HL-60 (cell line): ENCODE data around the gene JAKMIP1.

Source experiments
- DNase-seq, 2 experiments: peaks; one replicate each; pipeline ENCODE4 v3.0.0-alpha.2; 2010 to 2020; ENCODE audit warnings: low read depth in 1 of 2, low spot score in 1 of 2
- H3K27ac ChIP-seq: fragments of 250-450 bp; sonication (Bioruptor Pico); replicated peaks from 2 replicates; pipeline ENCODE4 v1.5.1; 2020; ENCODE audit warnings: mild to moderate bottlenecking, moderate library complexity
- H3K27me3 ChIP-seq: fragments of 250-450 bp; sonication (Bioruptor Pico); 2 replicates; pipeline ENCODE4 v1.5.1; 2021; ENCODE audit warnings: mild to moderate bottlenecking, moderate library complexity; ENCODE audit not compliant: insufficient read depth, poor library complexity, severe bottlenecking
- H3K4me3 ChIP-seq: replicated peaks from 2 replicates; pipeline ENCODE4 v1.5.1; 2011; ENCODE audit warnings: mild to moderate bottlenecking, control low read depth, low read length; ENCODE audit not compliant: insufficient read depth
- GABPA ChIP-seq: IDR thresholded peaks from 2 replicates; pipeline ENCODE4 v1.6.1; 2012; ENCODE audit warnings: low read depth
- POLR2AphosphoS5 ChIP-seq: IDR thresholded peaks from 2 replicates; pipeline ENCODE4 v1.6.1; 2012; ENCODE audit warnings: low read depth
- SPI1 ChIP-seq: IDR thresholded peaks from 2 replicates; pipeline ENCODE4 v1.6.1; 2012; ENCODE audit warnings: low read depth, mild to moderate bottlenecking, borderline replicate concordance
- TF ChIP-seq, protein P1 (sequence below): IDR thresholded peaks from one replicate; pipeline ENCODE4 v1.5.1; 2011; ENCODE audit warnings: low read length, control low read depth, inconsistent platforms; ENCODE audit not compliant: insufficient read depth
- TF ChIP-seq, protein P2 (sequence below): IDR thresholded peaks from 2 replicates; pipeline ENCODE4 v1.6.1; 2012; ENCODE audit warnings: low read depth; ENCODE audit not compliant: insufficient replicate concordance

The JAKMIP1 gene

DNA sequence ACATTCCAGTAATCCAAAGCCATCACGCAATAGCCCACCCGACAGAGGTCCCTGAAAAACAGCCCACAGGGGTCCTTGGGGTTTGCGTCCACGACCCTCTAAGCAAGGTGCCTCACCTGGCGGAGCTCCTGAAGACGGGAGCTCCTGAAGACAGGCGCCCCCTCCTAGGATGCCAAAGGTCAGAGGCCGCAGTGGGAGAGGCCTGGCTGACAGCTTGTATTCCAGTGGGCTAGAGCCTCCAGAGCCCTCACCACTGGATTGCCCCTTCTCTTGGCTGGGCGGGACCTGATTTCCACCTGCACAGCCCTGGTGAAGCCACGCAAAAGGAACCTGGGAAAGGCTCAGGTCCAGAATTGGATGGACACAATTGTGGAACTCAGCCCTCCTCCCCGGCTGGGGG is 39.6 kb upstream of the JAKMIP1 start:
- H3K27me3 ChIP-seq = no peaks in the 10 kb centered on the region
- H3K4me3 ChIP-seq = no peak overlapping the region
- TF ChIP-seq, protein P1, sequence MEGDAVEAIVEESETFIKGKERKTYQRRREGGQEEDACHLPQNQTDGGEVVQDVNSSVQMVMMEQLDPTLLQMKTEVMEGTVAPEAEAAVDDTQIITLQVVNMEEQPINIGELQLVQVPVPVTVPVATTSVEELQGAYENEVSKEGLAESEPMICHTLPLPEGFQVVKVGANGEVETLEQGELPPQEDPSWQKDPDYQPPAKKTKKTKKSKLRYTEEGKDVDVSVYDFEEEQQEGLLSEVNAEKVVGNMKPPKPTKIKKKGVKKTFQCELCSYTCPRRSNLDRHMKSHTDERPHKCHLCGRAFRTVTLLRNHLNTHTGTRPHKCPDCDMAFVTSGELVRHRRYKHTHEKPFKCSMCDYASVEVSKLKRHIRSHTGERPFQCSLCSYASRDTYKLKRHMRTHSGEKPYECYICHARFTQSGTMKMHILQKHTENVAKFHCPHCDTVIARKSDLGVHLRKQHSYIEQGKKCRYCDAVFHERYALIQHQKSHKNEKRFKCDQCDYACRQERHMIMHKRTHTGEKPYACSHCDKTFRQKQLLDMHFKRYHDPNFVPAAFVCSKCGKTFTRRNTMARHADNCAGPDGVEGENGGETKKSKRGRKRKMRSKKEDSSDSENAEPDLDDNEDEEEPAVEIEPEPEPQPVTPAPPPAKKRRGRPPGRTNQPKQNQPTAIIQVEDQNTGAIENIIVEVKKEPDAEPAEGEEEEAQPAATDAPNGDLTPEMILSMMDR = no peak
- TF ChIP-seq SPI1 (no peak), GABPA (no peak), POLR2AphosphoS5 (no peak)
- no peak for DNase-seq
- H3K27ac ChIP-seq = no peak overlapping the region

DNA sequence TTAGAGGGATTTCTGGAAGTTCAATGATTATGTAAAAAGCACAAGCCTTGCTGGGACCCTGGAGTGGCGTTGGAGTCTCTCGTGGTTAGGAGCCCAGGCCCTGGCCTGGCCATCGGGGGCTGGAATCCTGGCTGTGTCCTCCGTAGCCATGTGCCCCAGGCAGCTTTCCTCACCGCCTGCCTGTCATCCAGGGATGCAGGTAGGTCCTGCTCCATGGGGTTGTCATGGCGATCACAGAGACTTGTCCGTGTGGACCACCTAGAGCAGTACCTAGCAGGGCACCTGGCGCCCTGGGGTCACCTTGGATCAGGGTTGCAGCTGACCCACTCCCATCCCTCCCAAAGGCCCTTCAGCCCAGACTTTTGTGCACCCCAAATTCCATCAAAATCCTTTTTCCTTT is 39.1 kb upstream of the JAKMIP1 start:
- H3K27me3 ChIP-seq = no peaks in the 10 kb centered on the region
- no peak for DNase-seq
- no peak overlapping the region for H3K4me3 ChIP-seq
- TF ChIP-seq, protein P2, sequence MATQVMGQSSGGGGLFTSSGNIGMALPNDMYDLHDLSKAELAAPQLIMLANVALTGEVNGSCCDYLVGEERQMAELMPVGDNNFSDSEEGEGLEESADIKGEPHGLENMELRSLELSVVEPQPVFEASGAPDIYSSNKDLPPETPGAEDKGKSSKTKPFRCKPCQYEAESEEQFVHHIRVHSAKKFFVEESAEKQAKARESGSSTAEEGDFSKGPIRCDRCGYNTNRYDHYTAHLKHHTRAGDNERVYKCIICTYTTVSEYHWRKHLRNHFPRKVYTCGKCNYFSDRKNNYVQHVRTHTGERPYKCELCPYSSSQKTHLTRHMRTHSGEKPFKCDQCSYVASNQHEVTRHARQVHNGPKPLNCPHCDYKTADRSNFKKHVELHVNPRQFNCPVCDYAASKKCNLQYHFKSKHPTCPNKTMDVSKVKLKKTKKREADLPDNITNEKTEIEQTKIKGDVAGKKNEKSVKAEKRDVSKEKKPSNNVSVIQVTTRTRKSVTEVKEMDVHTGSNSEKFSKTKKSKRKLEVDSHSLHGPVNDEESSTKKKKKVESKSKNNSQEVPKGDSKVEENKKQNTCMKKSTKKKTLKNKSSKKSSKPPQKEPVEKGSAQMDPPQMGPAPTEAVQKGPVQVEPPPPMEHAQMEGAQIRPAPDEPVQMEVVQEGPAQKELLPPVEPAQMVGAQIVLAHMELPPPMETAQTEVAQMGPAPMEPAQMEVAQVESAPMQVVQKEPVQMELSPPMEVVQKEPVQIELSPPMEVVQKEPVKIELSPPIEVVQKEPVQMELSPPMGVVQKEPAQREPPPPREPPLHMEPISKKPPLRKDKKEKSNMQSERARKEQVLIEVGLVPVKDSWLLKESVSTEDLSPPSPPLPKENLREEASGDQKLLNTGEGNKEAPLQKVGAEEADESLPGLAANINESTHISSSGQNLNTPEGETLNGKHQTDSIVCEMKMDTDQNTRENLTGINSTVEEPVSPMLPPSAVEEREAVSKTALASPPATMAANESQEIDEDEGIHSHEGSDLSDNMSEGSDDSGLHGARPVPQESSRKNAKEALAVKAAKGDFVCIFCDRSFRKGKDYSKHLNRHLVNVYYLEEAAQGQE = no peak
- no peak for TF ChIP-seq SPI1
- no peak for TF ChIP-seq POLR2AphosphoS5
- TF ChIP-seq, protein P1 = no peak
- no peak for TF ChIP-seq GABPA
- H3K27ac ChIP-seq = no peak overlapping the region

DNA sequence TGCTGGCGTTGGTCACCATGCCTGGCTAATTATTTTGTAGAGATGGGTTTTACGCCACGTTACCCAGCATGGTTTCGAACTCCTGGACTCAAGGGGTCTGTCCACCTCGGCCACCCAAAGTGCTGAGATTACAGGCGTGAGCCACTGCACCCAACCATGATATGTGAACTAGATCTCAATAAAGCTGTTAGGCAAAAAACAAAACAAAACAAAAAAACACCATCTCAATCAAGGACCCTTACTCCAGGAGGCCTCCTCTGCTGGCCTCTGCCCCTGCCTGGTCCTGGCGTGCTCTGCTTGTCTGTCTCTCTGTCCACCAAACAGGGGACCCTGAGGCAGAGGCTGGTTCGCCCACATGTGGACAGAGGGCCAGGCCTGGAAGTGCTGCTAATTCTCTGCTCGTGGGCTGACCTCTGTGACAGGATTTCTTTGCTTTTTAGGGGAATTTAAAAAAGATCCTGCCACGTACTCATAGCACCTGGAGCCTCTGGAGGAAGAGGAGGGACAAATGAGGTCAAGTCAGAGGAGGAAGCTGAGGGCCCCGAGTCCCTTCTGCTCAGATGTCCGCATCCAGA is 36.6 kb upstream of the JAKMIP1 start:
- Histone ChIP-seq H3K27ac (no peak overlapping the region), H3K4me3 (no peak overlapping the region), H3K27me3 (no peaks in the 10 kb centered on the region)
- TF ChIP-seq SPI1 = no peak
- TF ChIP-seq, protein P1 = no peak
- TF ChIP-seq, protein P2 = no peak
- no peak for TF ChIP-seq GABPA
- TF ChIP-seq POLR2AphosphoS5 = no peak
- DNase-seq = no peak
